A673 (cell line): ENCODE data around the gene BCAR3. TPM values are rescaled to one million over a fixed set of nuclear protein-coding genes. Genes with fewer than 3 reads are reported as not detected.

Source experiments
- BruUV-seq: library from RNA; stranded (reverse); fragments of 400-500 nt; replicated peaks from 2 replicates; lab custom pipeline; 2021; lab: Mats Ljungman, UMichigan
- CTCF ChIA-PET: fragments of 300-600 bp; sonication (Branson Sonifier 250); formaldehyde crosslinking; loops from one replicate; lab custom pipeline; 2022; ENCODE audit warnings: antibody characterized with exemption; lab: Charles Lee
- POLR2A ChIA-PET: fragments of 300-600 bp; sonication (Branson Sonifier 250); formaldehyde crosslinking; loops from one replicate; lab custom pipeline; 2022; ENCODE audit warnings: antibody characterized with exemption; ENCODE audit not compliant: low non-redundant PET; lab: Charles Lee
- DNase-seq: peaks from one replicate; pipeline ENCODE4 v3.0.0-alpha.2; 2015; ENCODE audit warnings: low spot score
- H3K27ac ChIP-seq: fragments of 200-600 bp; sonication (generic); 2 replicates; pipeline ENCODE4 v1.5.1; 2016; ENCODE audit warnings: mixed run types, low read depth, mild to moderate bottlenecking, mixed read lengths, antibody characterized with exemption, low read length; ENCODE audit not compliant: poor library complexity, severe bottlenecking
- H3K27me3 ChIP-seq: fragments of 200-600 bp; sonication (generic); replicated peaks from 2 replicates; pipeline ENCODE4 v1.6.1; 2017; ENCODE audit warnings: mixed run types, low read depth, mild to moderate bottlenecking, mixed read lengths, antibody characterized with exemption, low read length; ENCODE audit not compliant: insufficient read depth, poor library complexity
- H3K36me3 ChIP-seq: fragments of 200-600 bp; sonication (generic); 2 replicates; pipeline ENCODE4 v1.6.1; 2016; ENCODE audit warnings: mixed run types, mild to moderate bottlenecking, mixed read lengths, antibody characterized with exemption, low read length; ENCODE audit not compliant: insufficient read depth, poor library complexity, severe bottlenecking
- H3K4me1 ChIP-seq: fragments of 200-600 bp; sonication (generic); 2 replicates; pipeline ENCODE4 v1.6.1; 2017; ENCODE audit warnings: mixed run types, mild to moderate bottlenecking, mixed read lengths, antibody characterized with exemption, low read length; ENCODE audit not compliant: insufficient read depth, poor library complexity, severe bottlenecking
- H3K4me3 ChIP-seq: fragments of 200-600 bp; sonication (generic); 2 replicates; pipeline ENCODE4 v1.5.1; 2016; ENCODE audit warnings: low read depth, mixed run types, mild to moderate bottlenecking, mixed read lengths, low read length; ENCODE audit not compliant: poor library complexity, severe bottlenecking
- H3K9me3 ChIP-seq: fragments of 200-600 bp; sonication (generic); 2 replicates; pipeline ENCODE4 v1.6.1; 2016; ENCODE audit warnings: mixed run types, low read depth, mild to moderate bottlenecking, mixed read lengths, antibody characterized with exemption, low read length; ENCODE audit not compliant: poor library complexity, severe bottlenecking
- CTCF ChIP-seq: fragments of 300-800, 200-600 bp; sonication (generic); conservative IDR thresholded peaks from 2 replicates; pipeline ENCODE4 v1.5.1; 2017; ENCODE audit warnings: low read depth, mild to moderate bottlenecking, antibody characterized with exemption, low read length, moderate library complexity, mixed read lengths
- EZH2 ChIP-seq: fragments of 200-600 bp; sonication (generic); IDR thresholded peaks from 2 replicates; pipeline ENCODE4 v1.6.1; 2017; ENCODE audit warnings: borderline replicate concordance, low read depth, mild to moderate bottlenecking, mixed read lengths, antibody characterized with exemption, low read length; ENCODE audit not compliant: poor library complexity, severe bottlenecking
- intact Hi-C: fragments of 100-400 bp; cut with micrococcal nuclease; formaldehyde crosslinking; loops from one replicate; pipeline ENCODE4 v1.10.0; 2022; ENCODE audit not compliant: unreplicated experiment
- total RNA-seq: library from RNA; stranded (reverse); gene quantifications from 2 replicates; pipeline ENCODE4 v1.2.3, GENCODE V29; 2021

Gene BCAR3
- total RNA-seq, 1 experiment from 2014 or later, result 0.90 TPM

GRCh38 chr1:93668951-93669350 lies 12.7 kb downstream of the BCAR3 start:
- H3K9me3 ChIP-seq, result no peaks in the 10 kb centered on the region
- H3K4me1 ChIP-seq, result no peaks in the 10 kb centered on the region
- intact Hi-C loops, result no loop called here
- ChIA-PET POLR2A (no interaction called here), CTCF (interaction anchor here (0.6 kb wide), 1 partner anchor 39 kb away, joined by 5 read pairs; no protein-coding TSS in a partner anchor)
- no peak for DNase-seq
- H3K27me3 ChIP-seq, result no peaks in the 10 kb centered on the region
- H3K4me3 ChIP-seq, result no peak overlapping the region
- H3K27ac ChIP-seq, result no peak overlapping the region
- H3K36me3 ChIP-seq, result no peaks in the 10 kb centered on the region
- BruUV-seq, result no TSS peak
- TF ChIP-seq EZH2 (no peak), CTCF (no peak)

GRCh38 chr1:93668121-93668520 lies 13.5 kb downstream of the BCAR3 start:
- BruUV-seq, result no TSS peak
- no peak for DNase-seq
- H3K27ac ChIP-seq, result no peak overlapping the region
- ChIA-PET POLR2A (no interaction called here), CTCF (no interaction called here)
- H3K4me3 ChIP-seq, result no peak overlapping the region
- H3K36me3 ChIP-seq, result no peaks in the 10 kb centered on the region
- TF ChIP-seq EZH2, result no peak
- no peak for TF ChIP-seq CTCF
- no peaks in the 10 kb centered on the region for H3K27me3 ChIP-seq
- H3K4me1 ChIP-seq, result no peaks in the 10 kb centered on the region
- intact Hi-C loops, result no loop called here
- no peaks in the 10 kb centered on the region for H3K9me3 ChIP-seq

- H3K4me3 ChIP-seq, result no peak overlapping the region
- H3K4me1 ChIP-seq, result no peaks in the 10 kb centered on the region
- TF ChIP-seq CTCF (no peak), EZH2 (no peak)
- intact Hi-C loops, result no loop called here
- H3K36me3 ChIP-seq, result no peaks in the 10 kb centered on the region
- CTCF ChIA-PET, result no interaction called here
- no peak overlapping the region for H3K27ac ChIP-seq
- no peaks in the 10 kb centered on the region for H3K9me3 ChIP-seq
- BruUV-seq, result no TSS peak
- POLR2A ChIA-PET, result no interaction called here
- H3K27me3 ChIP-seq, result no peaks in the 10 kb centered on the region
- DNase-seq, result no peak
Measured at GRCh38 chr1:93667642-93668041, 14.0 kb downstream of the BCAR3 start.
